Measurements from ENCODE around the gene TRABD.

TRABD gene

DNA sequence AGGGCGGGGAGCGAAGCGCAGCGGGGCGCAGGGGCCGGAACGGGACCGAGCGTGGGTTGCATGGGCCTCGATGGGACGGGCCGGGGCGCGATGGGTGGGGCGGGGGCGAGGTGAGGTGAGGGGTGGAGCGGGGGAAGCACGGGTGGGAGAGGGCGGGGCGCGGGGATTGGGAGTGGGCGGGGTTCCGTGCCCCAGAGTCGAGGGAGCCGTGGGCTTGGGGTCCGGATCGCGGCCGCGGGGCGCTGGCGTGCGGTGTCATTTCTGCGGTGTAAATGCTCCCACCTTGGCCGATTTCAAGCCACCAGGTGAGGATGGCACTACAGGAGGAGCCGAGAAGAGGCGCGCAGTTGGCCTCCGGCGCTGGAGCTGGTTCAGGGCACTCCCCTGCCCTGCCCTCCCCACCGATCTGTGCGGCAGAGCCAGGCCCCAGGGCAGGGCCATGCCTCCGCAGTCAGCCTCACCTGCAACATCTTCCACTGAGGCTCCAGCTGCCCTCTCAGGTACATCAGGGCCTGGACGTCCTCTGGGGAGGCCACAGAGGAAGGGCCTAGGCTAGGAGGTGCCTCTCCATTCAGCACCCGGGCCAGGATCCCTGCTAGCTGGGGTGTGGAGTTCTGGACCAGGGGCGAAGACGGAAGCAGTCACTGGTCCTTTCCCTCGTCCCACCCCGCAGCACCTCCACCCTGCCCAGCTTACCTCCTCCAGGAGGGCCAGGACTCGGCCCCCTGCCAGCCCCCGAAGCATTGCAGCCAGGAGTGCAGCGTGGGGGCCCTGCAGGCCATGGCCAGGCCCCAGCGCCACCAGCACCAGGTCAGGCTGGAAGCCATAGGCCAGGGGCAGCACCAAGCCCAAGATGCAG is 59.7 kb downstream of the TRABD start:
- Histone ChIP-seq H3K27me3 (ENCODE audit: insufficient read depth, low read length) (no peaks in the 10 kb centered on the region), H3K9me2 (ENCODE audit: low read depth, low read length) (no peaks in the 10 kb centered on the region), H3K4me3 (ENCODE audit: low read depth, low read length, poor library complexity, severe bottlenecking) (peak overlapping the region; percentile 95), H3K9me3 (ENCODE audit: low read length) (no peaks in the 10 kb centered on the region), H3K27ac (ENCODE audit: low read depth, low read length, poor library complexity, severe bottlenecking) (peak overlapping the region; percentile 87), H2AFZ (ENCODE audit: low read length) (no peak overlapping the region), H3F3A (ENCODE audit: insufficient read depth, low read length) (peaks cover 8% of the 10 kb centered on the region; the same call in 1 of the 2 replicates), H3K79me2 (ENCODE audit: insufficient read depth, low read length) (peaks cover 19% of the 10 kb centered on the region), H4K20me1 (ENCODE audit: insufficient read depth, low read length) (no peaks in the 10 kb centered on the region), H3K36me3 (ENCODE audit: insufficient read depth, low read length) (peaks cover 17% of the 10 kb centered on the region; the same call in 1 of the 2 replicates), H3K4me1 (ENCODE audit: insufficient read depth, low read length, severe bottlenecking) (peaks cover 53% of the 10 kb centered on the region), H3K4me2 (ENCODE audit: low read length) (peak overlapping the region; percentile 91), H3K9ac (ENCODE audit: low read length) (peak overlapping the region; percentile 92)
- TF ChIP-seq, protein P1, sequence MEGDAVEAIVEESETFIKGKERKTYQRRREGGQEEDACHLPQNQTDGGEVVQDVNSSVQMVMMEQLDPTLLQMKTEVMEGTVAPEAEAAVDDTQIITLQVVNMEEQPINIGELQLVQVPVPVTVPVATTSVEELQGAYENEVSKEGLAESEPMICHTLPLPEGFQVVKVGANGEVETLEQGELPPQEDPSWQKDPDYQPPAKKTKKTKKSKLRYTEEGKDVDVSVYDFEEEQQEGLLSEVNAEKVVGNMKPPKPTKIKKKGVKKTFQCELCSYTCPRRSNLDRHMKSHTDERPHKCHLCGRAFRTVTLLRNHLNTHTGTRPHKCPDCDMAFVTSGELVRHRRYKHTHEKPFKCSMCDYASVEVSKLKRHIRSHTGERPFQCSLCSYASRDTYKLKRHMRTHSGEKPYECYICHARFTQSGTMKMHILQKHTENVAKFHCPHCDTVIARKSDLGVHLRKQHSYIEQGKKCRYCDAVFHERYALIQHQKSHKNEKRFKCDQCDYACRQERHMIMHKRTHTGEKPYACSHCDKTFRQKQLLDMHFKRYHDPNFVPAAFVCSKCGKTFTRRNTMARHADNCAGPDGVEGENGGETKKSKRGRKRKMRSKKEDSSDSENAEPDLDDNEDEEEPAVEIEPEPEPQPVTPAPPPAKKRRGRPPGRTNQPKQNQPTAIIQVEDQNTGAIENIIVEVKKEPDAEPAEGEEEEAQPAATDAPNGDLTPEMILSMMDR (IDR thresholded peaks at IDR 0.05; ENCODE audit: low read length): no peak
- TF ChIP-seq EZH2 (IDR thresholded peaks at IDR 0.05; ENCODE audit: borderline replicate concordance, low read length): no peak

DNA sequence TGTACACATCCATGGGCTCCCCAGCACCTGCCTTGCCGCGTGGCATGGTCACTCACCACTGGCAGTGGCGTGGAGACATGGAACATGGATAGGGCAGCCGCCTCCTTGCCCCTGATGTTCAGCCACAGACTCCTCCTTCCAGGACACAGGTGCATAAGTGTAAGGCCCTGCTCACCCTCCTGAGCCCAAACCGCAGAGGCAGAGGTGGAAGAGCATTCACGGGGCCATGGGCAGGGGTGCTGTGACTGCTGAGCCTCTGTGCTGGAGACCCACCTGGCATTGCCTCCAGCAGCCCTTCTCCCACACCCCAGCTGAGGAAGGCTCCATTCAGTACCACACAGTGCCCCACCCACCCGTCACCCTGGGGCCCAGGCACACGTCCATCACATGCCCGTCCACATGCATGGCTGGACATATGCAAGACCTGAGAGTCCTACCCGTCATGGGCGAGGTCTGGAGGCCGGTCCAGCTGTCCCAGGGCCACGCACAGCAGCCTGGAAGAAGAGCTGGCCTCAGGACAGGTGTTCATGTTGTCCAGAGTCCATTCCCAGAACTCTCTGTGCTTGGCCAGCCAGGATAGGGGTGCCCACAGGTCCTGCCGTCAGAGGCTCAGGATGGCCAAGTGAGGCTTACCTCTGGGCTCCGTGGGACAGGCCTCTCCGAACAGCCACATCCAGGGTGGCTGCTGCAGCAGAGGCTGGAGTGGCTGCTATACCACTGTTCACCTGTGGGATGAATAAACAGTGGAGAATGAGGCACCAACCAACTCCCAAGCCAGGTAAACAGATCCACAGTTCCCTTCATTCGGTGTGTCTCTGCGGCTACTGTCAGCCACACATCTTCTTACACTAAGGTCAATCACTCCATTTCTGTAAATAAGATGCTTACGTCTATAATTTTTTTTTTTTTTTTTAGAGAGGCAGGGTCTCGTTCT is 60.8 kb downstream of the TRABD start:
- Histone ChIP-seq H3K4me3 (ENCODE audit: low read depth, low read length, poor library complexity, severe bottlenecking) (peak overlapping the region; percentile 95), H3K4me1 (ENCODE audit: insufficient read depth, low read length, severe bottlenecking) (peaks cover 49% of the 10 kb centered on the region)

DNA sequence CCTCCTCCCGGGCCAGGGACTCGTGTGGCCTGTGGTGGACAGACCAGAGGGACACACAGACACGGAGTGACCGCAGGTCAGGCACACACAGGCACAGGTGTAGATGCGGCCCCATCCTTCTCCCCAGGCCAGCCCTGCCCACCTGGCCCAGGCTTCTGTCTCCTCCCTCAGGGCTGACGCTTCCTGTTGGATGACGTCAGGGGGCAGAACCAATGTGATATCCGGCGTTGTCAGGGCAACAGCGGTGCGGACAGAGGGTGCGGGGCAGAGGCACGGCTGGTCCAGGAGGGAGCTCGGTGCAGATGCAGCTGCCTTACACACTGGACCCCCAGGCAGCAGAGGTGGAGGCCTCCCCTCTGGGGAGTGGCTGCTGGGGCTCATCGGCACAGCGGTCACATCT is 62.0 kb downstream of the TRABD start:
- Histone ChIP-seq H3K9me3 (ENCODE audit: low read length) (no peaks in the 10 kb centered on the region), H3F3A (ENCODE audit: insufficient read depth, low read length) (peaks cover 8% of the 10 kb centered on the region), H3K9me2 (ENCODE audit: low read depth, low read length) (no peaks in the 10 kb centered on the region), H3K4me1 (ENCODE audit: insufficient read depth, low read length, severe bottlenecking) (peaks cover 48% of the 10 kb centered on the region), H3K79me2 (ENCODE audit: insufficient read depth, low read length) (peaks cover 8% of the 10 kb centered on the region), H3K4me2 (ENCODE audit: low read length) (peak overlapping the region; percentile 50), H2AFZ (ENCODE audit: low read length) (no peak overlapping the region), H3K36me3 (ENCODE audit: insufficient read depth, low read length) (peaks cover 19% of the 10 kb centered on the region; the same call in 1 of the 2 replicates), H3K4me3 (ENCODE audit: low read depth, low read length, poor library complexity, severe bottlenecking) (peak overlapping the region; percentile 35), H3K27ac (ENCODE audit: low read depth, low read length, poor library complexity, severe bottlenecking) (peak overlapping the region; percentile 36), H3K27me3 (ENCODE audit: insufficient read depth, low read length) (no peaks in the 10 kb centered on the region), H3K9ac (ENCODE audit: low read length) (no peak overlapping the region; the same call in 1 of the 2 replicates), H4K20me1 (ENCODE audit: insufficient read depth, low read length) (no peaks in the 10 kb centered on the region)
- no peak for TF ChIP-seq EZH2 (IDR thresholded peaks at IDR 0.05; ENCODE audit: borderline replicate concordance, low read length)
- TF ChIP-seq, protein P1 (IDR thresholded peaks at IDR 0.05; ENCODE audit: low read length): no peak

More for the DNA sequence above, 60.8 kb downstream of the TRABD start:
- Histone ChIP-seq H3K27me3 (ENCODE audit: insufficient read depth, low read length) (no peaks in the 10 kb centered on the region), H3K27ac (ENCODE audit: low read depth, low read length, poor library complexity, severe bottlenecking) (peak overlapping the region; percentile 66), H3K9me2 (ENCODE audit: low read depth, low read length) (no peaks in the 10 kb centered on the region), H3K79me2 (ENCODE audit: insufficient read depth, low read length) (peaks cover 17% of the 10 kb centered on the region), H3K9me3 (ENCODE audit: low read length) (no peaks in the 10 kb centered on the region), H3K4me2 (ENCODE audit: low read length) (peak overlapping the region; percentile 91; the same call in 1 of the 2 replicates), H3K9ac (ENCODE audit: low read length) (peak overlapping the region; percentile 92; the same call in 1 of the 2 replicates), H3K36me3 (ENCODE audit: insufficient read depth, low read length) (peaks cover 15% of the 10 kb centered on the region; the same call in 1 of the 2 replicates), H2AFZ (ENCODE audit: low read length) (no peak overlapping the region), H4K20me1 (ENCODE audit: insufficient read depth, low read length) (no peaks in the 10 kb centered on the region), H3F3A (ENCODE audit: insufficient read depth, low read length) (peaks cover 8% of the 10 kb centered on the region; the same call in 1 of the 2 replicates)
- TF ChIP-seq EZH2 (IDR thresholded peaks at IDR 0.05; ENCODE audit: borderline replicate concordance, low read length): no peak
- TF ChIP-seq, protein P1 (IDR thresholded peaks at IDR 0.05; ENCODE audit: low read length): no peak
